ENCODE results near the gene PLXNA2.

- no peak for TF ChIP-seq CTCF (IDR thresholded peaks at IDR 0.05)
- TF ChIP-seq EZH2 (IDR thresholded peaks at IDR 0.05) = no peak
These were observed 13.3 kb downstream of the PLXNA2 start for GRCh38 chr1:208230668-208231529.
